Posterior cingulate gyrus (tissue), 11 donors: Measurements from ENCODE around the gene UPF2.
"Not testable (repeated sequence)": the region's sequence is repeated elsewhere in the genome, so short reads cannot be mapped to it uniquely, and the experiment has no call there.

Experiments used
- DNase-seq, 10 donors: peaks; one replicate each; pipeline versions ENCODE4 v3.0.0 to v3.0.0-alpha.2; 2020 to 2021; ENCODE audit warnings: mixed read lengths in 3 of 10
- intact Hi-C: fragments of 100-400 bp; cut with DNase I; formaldehyde crosslinking; loops from one replicate; pipeline ENCODE4 v1.15.1; 2023

UPF2 gene

GRCh38 chr10:12042409-12042796 lies 206 bp downstream of the UPF2 start:
- peak in 5 of 10 donors; percentile 3 to 81 (median 21) for DNase-seq
- intact Hi-C loops: loop anchor here (1.0 kb wide), 1 partner anchor 87 kb away; the partner anchor contains the start of gene SEC61A2

GRCh38 chr10:12041766-12042408 lies 722 bp downstream of the UPF2 start:
- intact Hi-C loops: loop anchor here (1.0 kb wide), 1 partner anchor 87 kb away; the partner anchor contains the start of gene SEC61A2
- no peak for DNase-seq

GRCh38 chr10:12036073-12036655 lies 6.4 kb downstream of the UPF2 start:
- intact Hi-C loops: no loop called here

GRCh38 chr10:12031404-12031803 lies 11.2 kb downstream of the UPF2 start:
- no peak for DNase-seq
- intact Hi-C loops: no loop called here

More at GRCh38 chr10:12036073-12036655, 6.4 kb downstream of the UPF2 start:
- no peak for DNase-seq

DNA sequence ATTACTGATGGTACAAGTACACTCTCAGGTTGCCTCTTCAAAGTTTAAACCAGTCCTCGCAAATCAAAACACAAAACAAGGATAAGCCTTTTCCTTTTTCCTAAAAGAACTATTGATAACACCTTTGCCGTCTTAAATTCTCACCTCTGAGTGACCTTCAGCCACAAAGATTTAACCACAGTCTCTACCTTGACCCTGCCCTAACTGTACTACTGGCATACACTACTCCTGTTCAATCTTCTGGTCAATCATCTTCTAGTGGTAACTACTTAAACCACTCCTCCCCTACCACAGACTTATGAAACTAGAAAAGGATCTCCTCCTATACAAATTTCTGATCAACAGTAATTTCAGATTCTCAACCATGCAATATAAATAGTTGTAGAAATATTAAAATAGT lies 15.1 kb downstream of the UPF2 start:
- DNase-seq: no peak
- intact Hi-C loops: no loop called here

- DNase-seq: no peak
- intact Hi-C loops: no loop called here
Measured at GRCh38 chr10:12025591-12025990, 17.0 kb downstream of the UPF2 start.

DNA sequence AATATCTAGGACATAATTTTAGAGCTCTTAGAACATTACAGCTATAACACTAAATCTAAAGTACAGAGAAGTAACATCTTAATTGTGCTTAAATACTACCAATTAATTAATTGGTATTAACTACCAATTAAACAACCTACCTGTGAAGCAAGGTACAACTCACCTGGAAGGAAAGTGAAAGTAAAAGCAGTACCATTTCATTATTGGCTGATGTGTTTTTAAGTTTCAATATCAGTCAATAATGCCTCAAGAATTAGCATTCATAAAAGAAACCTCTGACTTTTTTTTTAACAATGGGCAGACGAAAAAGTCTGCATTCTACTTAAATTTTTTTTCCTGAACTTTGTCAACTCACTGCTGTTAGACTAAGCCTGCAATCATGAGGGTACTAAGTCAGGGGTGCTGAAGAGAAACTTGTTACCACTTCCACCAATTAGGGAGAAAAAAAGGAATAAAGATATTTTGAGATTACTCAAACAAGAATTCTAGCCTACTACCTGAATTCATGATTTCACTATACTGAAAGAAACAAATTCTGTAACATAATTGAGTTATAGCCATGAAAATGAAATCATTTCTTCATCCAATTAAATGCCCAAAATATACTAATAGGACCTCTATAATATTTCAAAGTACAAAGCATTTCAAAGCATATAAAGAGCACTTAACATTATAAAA lies 19.9 kb downstream of the UPF2 start:
- intact Hi-C loops: no loop called here
- no peak for DNase-seq

DNA sequence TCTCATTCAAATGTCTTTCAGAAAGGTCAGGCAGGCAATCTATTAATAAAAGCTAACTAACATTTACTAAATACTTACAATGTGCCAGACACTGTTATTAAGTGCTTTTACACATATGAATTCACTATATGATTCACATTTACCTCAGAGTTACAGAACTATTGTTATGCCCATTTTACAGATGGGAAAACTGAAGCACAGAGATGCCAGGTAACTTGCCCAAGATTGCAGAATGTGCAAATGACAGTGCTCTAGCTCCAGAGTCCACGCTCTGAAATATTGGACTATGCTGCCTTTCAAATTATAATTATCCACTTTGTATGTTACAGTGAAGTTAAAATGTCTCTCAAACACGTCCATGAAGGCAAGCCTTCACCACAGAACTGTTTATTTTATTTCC lies 22.0 kb downstream of the UPF2 start:
- intact Hi-C loops: no loop called here

GRCh38 chr10:12019283-12019971 lies 23.2 kb downstream of the UPF2 start:
- peak in 1 of 10 donors; percentile 50 for DNase-seq
- intact Hi-C loops: no loop called here

More for the DNA sequence above, 22.0 kb downstream of the UPF2 start:
- no peak for DNase-seq

- peak in 1 of 10 donors; percentile 57 for DNase-seq
- intact Hi-C loops: no loop called here
Measured at GRCh38 chr10:12018438-12019282, 23.9 kb downstream of the UPF2 start.

DNA sequence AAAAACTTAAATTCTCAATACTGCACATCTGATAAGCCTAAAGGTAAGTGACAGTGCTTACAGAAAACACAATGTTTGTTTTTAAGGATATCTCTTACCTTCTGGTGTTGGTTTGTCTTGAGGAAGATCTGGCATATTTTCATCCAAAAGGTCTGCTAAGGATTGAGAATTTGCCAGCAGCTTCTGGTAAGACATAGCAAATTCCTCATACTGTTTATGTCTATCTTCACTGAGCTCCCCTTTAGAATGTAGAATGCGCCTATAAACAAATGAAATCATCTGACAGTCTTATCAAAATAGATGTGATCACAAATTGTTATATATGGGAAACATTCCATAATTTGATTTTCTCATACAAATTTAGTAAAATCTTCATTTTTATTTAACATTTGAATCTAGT lies 28.7 kb downstream of the UPF2 start:
- no peak for DNase-seq
- intact Hi-C loops: no loop called here

DNA sequence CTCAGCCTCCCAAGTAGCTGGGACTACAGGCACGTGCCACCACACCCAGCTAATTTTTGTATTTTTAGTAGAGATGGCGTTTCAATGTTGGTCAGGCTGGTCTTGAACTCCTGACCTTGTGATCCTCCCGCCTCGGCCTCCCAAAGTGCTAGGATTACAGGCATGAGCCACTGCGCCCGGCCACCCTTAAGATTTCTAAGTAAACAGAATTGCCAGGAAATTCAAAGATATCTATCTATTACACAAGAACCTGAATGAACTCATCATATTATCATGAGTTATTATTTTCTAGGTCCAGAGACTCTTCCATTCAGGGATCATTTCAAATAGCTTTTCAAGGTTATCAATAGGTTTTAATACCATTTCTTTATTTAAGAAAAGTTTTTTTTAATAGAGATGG lies 29.2 kb downstream of the UPF2 start:
- intact Hi-C loops, DNase-seq: not testable (repeated sequence)

DNA sequence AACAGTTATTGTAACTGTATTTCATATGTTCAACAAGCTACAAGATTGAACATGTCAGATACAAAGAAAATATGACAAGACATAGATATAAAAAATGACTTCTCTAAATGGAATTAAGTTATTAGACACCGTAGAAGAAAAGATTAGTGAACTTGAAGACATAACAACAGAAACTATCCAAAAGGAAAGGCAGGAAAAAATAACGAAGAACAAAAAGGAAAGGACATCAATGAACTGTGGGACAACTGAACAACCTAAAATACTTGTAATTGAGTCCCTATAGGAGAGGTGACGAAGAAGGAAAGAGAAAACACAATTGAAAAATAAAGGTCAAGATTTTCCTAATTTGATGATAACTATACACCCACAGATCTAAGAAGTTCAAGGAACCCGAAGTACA lies 32.3 kb downstream of the UPF2 start:
- DNase-seq: no peak
- intact Hi-C loops: no loop called here

- intact Hi-C loops, DNase-seq: not testable (repeated sequence)
Measured at GRCh38 chr10:12008842-12009241, 33.8 kb downstream of the UPF2 start.

- intact Hi-C loops: no loop called here
Measured at GRCh38 chr10:12006671-12007070, 35.9 kb downstream of the UPF2 start.

GRCh38 chr10:11993834-11994468 lies 48.7 kb downstream of the UPF2 start:
- intact Hi-C loops: no loop called here
- no peak for DNase-seq

More at GRCh38 chr10:12006671-12007070, 35.9 kb downstream of the UPF2 start:
- no peak for DNase-seq

GRCh38 chr10:11988924-11989323 lies 53.7 kb downstream of the UPF2 start:
- no peak for DNase-seq
- intact Hi-C loops: no loop called here

DNA sequence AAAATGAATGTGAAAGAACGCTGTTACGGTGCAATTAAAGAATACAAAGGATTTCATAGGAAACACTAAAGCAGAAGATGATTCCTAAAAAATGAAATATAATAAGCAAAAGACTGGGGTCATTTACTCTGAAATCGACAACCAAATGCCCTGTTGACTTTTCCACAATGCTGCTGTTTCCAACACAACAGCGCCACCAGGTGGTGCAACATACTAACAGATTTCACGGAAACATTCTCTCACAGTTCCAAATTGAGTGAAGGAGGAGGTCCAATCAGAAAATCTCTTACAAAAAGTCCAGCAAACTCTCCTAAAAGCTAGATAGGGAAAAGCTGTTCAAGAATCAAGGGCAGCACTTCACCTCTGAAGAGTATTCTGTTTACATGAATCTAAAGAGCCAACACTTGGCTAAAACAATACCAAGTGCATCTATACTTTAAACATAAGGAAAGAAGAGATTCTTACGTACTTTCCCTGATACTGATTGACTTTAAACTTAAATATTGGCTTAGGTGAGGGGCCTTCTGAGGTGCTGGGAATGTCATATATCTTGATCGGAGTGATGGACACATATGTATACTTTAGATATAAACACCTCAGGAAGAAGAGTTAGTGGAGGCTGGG lies 55.9 kb downstream of the UPF2 start:
- intact Hi-C loops: loop anchor here (2.0 kb wide), 1 partner anchor 204 kb away; no protein-coding TSS in a partner anchor
- peak in 9 of 10 donors; percentile 48 to 95 (median 78) for DNase-seq

- DNase-seq: no peak
- intact Hi-C loops: no loop called here
Measured at GRCh38 chr10:11982253-11982652, 60.4 kb downstream of the UPF2 start.
